HepG2 (cell line): ENCODE measurements around the gene PELI1. TPM values are rescaled to one million over a fixed set of nuclear protein-coding genes. Genes with fewer than 3 reads are reported as not detected.

Experiments used
- ATAC-seq: fragments of 200-7000 bp; cut with Tn5 transposase; 3 replicates; pipeline ENCODE4 v1.9.1; 2020; ENCODE audit warnings: mild to moderate bottlenecking, moderate library complexity
- BruUV-seq: library from RNA; stranded (reverse); fragments of 400-500 nt; replicated peaks from 2 replicates; lab custom pipeline; 2021; lab: Mats Ljungman, UMichigan
- CTCF ChIA-PET: fragments of 300-600 bp; formaldehyde crosslinking; extraction: SDS; loops from one replicate; lab custom pipeline; 2021; ENCODE audit warnings: low total read pairs, inconsistent platforms, low intra/inter-chr PET ratio; lab: Yijun Ruan, JAX
- POLR2A ChIA-PET: fragments of 350-600 bp; sonication (Branson Sonifier 250); formaldehyde crosslinking; loops from one replicate; lab custom pipeline; 2020; ENCODE audit warnings: antibody characterized with exemption, inconsistent platforms; lab: Yijun Ruan, JAX
- DNase-seq: peaks from one replicate; pipeline ENCODE4 v3.0.0-alpha.2; 2015; ENCODE audit warnings: low spot score
- FAIRE-seq: peaks from 3 replicates; lab custom pipeline; 2011; peaks lifted over from hg19 to GRCh38; lab: Jason Lieb, UNC
- H2AFZ ChIP-seq: one replicate; pipeline ENCODE4 v1.6.1; 2011; ENCODE audit warnings: low read length, inconsistent platforms
- H3K27ac ChIP-seq: fragments of 300-600 bp; 3 replicates; pipeline ENCODE4 v1.8.0; 2011; ENCODE audit warnings: mixed run types, mild to moderate bottlenecking, mixed read lengths, low read length, inconsistent platforms; ENCODE audit not compliant: insufficient read depth; ENCODE audit errors: extremely low read length
- H3K27me3 ChIP-seq, 2 experiments: fragments of 200-600 bp in 1 of 2; 2 replicates in 1 of 2; 3 replicates in 1 of 2; pipeline versions ENCODE4 v1.6.0 to v1.8.0; 2011; ENCODE audit warnings: low read length in 2 of 2, mild to moderate bottlenecking in 2 of 2, moderate library complexity in 2 of 2, inconsistent platforms in 1 of 2; ENCODE audit not compliant: insufficient read depth in 2 of 2, control insufficient read depth in 1 of 2
- H3K36me3 ChIP-seq, 2 experiments: fragments of 200-600 bp in 1 of 2; replicated peaks in 1 of 2; 2 replicates in 1 of 2; 3 replicates in 1 of 2; pipeline versions ENCODE4 v1.5.1 to v1.8.0; 2011; ENCODE audit warnings: low read length in 2 of 2, inconsistent platforms in 1 of 2; ENCODE audit not compliant: insufficient read depth in 2 of 2, control insufficient read depth in 1 of 2
- H3K4me1 ChIP-seq: 2 replicates; pipeline ENCODE4 v1.5.1; 2012; ENCODE audit warnings: low read length, inconsistent platforms; ENCODE audit not compliant: insufficient read depth
- H3K4me2 ChIP-seq: 2 replicates; pipeline ENCODE4 v1.6.0; 2011; ENCODE audit warnings: low read depth, low read length, inconsistent platforms
- H3K4me3 ChIP-seq, 3 experiments: fragments of 200-600 bp in 1 of 3; sonication (generic), shearing (Covaris generic) in 1 of 3; replicated peaks in 1 of 3; 2 replicates each; pipeline ENCODE4 v1.5.1; 2011 to 2016; ENCODE audit warnings: low read length in 3 of 3, inconsistent platforms in 2 of 3, low read depth in 2 of 3, mild to moderate bottlenecking in 2 of 3, control low read depth in 1 of 3, mixed read lengths in 1 of 3; ENCODE audit not compliant: insufficient read depth in 1 of 3
- H3K79me2 ChIP-seq: one replicate; pipeline ENCODE4 v1.6.1; 2011; ENCODE audit warnings: low read length, inconsistent platforms; ENCODE audit not compliant: insufficient read depth
- H3K9ac ChIP-seq: 2 replicates; pipeline ENCODE4 v1.6.0; 2011; ENCODE audit warnings: mild to moderate bottlenecking, low read depth, low read length, inconsistent platforms; ENCODE audit not compliant: insufficient read depth
- H3K9me3 ChIP-seq: 2 replicates; pipeline ENCODE4 v1.5.1; 2012; ENCODE audit warnings: mild to moderate bottlenecking, low read length
- H4K20me1 ChIP-seq: 2 replicates; pipeline ENCODE4 v1.6.0; 2011; ENCODE audit warnings: inconsistent platforms, mild to moderate bottlenecking, low read length, moderate library complexity; ENCODE audit not compliant: insufficient read depth
- ADNP ChIP-seq: sonication (generic); formaldehyde crosslinking; IDR thresholded peaks from 2 replicates; pipeline ENCODE4 v1.4.0; 2020; ENCODE audit warnings: missing genetic modification reagents
- ATF2 ChIP-seq: sonication (generic); formaldehyde crosslinking; IDR thresholded peaks from 2 replicates; pipeline ENCODE4 v1.4.0; 2020; ENCODE audit warnings: missing genetic modification reagents
- ATM ChIP-seq: fragments of 450-650 bp; IDR thresholded peaks from 2 replicates; pipeline ENCODE4 v1.7.1; 2017; ENCODE audit warnings: mild to moderate bottlenecking, borderline replicate concordance
- GATA4 ChIP-seq: sonication (generic); IDR thresholded peaks from 2 replicates; pipeline ENCODE4 v1.6.1; 2016; ENCODE audit warnings: antibody characterized with exemption, low read depth, borderline replicate concordance
- HNF4G ChIP-seq, 2 experiments: sonication (generic) in 1 of 2; formaldehyde crosslinking in 1 of 2; IDR thresholded peaks; 2 replicates each; pipeline versions ENCODE4 v1.4.0 to v1.6.1; 2011 to 2020; ENCODE audit warnings: borderline replicate concordance in 2 of 2, low read depth in 2 of 2, mild to moderate bottlenecking in 2 of 2, low read length in 1 of 2, missing genetic modification reagents in 1 of 2, moderate library complexity in 1 of 2
- HOXD1 ChIP-seq: sonication (generic); formaldehyde crosslinking; IDR thresholded peaks from 2 replicates; pipeline ENCODE4 v1.5.0; 2020; ENCODE audit warnings: missing genetic modification reagents
- KDM6A ChIP-seq: IDR thresholded peaks from 2 replicates; pipeline ENCODE4 v1.6.1; 2016; ENCODE audit warnings: low read depth
- MAFF ChIP-seq: IDR thresholded peaks from 2 replicates; pipeline ENCODE4 v1.6.1; 2011; ENCODE audit warnings: low read depth, low read length, improper control_type of control experiment
- NFYB ChIP-seq: sonication (generic); formaldehyde crosslinking; IDR thresholded peaks from 2 replicates; pipeline ENCODE4 v1.4.0; 2020; ENCODE audit warnings: missing genetic modification reagents
- TMF1 ChIP-seq: sonication (generic); formaldehyde crosslinking; IDR thresholded peaks from 2 replicates; pipeline ENCODE4 v1.8.1; 2022; ENCODE audit warnings: low read depth, missing genetic modification reagents
- ZMAT3 ChIP-seq: sonication (generic); formaldehyde crosslinking; conservative IDR thresholded peaks from 2 replicates; pipeline ENCODE4 v1.7.0; 2021; ENCODE audit warnings: missing genetic modification reagents
- ZNF12 ChIP-seq: sonication (generic); formaldehyde crosslinking; IDR thresholded peaks from 2 replicates; pipeline ENCODE4 v1.5.0; 2020; ENCODE audit warnings: missing genetic modification reagents
- ZNF232 ChIP-seq: sonication (generic); formaldehyde crosslinking; IDR thresholded peaks from 2 replicates; pipeline ENCODE4 v1.4.0; 2020; ENCODE audit warnings: missing genetic modification reagents, borderline replicate concordance
- ZNF253 ChIP-seq: sonication (generic); formaldehyde crosslinking; IDR thresholded peaks from 2 replicates; pipeline ENCODE4 v1.8.0; 2022; ENCODE audit warnings: mild to moderate bottlenecking, missing genetic modification reagents, borderline replicate concordance
- ZNF546 ChIP-seq: sonication (generic); formaldehyde crosslinking; conservative IDR thresholded peaks from 2 replicates; pipeline ENCODE4 v1.8.1; 2023; ENCODE audit warnings: mild to moderate bottlenecking, missing genetic modification reagents
- ZNF629 ChIP-seq: sonication (generic); formaldehyde crosslinking; conservative IDR thresholded peaks from 2 replicates; pipeline ENCODE4 v1.5.0; 2020; ENCODE audit warnings: missing genetic modification reagents
- ZSCAN22 ChIP-seq: sonication (generic); formaldehyde crosslinking; IDR thresholded peaks from 2 replicates; pipeline ENCODE4 v1.4.0; 2020; ENCODE audit warnings: mild to moderate bottlenecking, missing genetic modification reagents
- WGBS: methylation state at CpG from one replicate; pipeline ENCODE4 v1.1.6; 2017; ENCODE audit warnings: low lambda C conversion rate; 5-methylcytosine and 5-hydroxymethylcytosine counted together
- in situ Hi-C: cut with HindIII; loops from 2 replicates; pipeline ENCODE4 v1.10.0; 2017; ENCODE audit warnings: low pct_unique_long_range_greater_than_20kb; ENCODE audit not compliant: extremely low pct_ligation_motif_present
- intact Hi-C: fragments of 100-400 bp; cut with micrococcal nuclease; formaldehyde crosslinking; loops from one replicate; pipeline ENCODE4 v1.10.0; 2022; ENCODE audit not compliant: unreplicated experiment
- polyA plus RNA-seq, 8 experiments: library from polyadenylated mRNA; depleted of rRNA in 3 of 8; stranded (reverse) in 7 of 8; unstranded in 1 of 8; fragments of >200 nt; fragmentation: Illumina TruSeq in 4 of 8; extraction: Trizol in 4 of 8; gene quantifications; 2 replicates each; pipeline versions ENCODE4 v1.2.1 to v1.2.3, GENCODE V29; 2011 to 2016; ENCODE audit warnings: low read depth in 4 of 8, missing spikeins in 1 of 8, mixed read lengths in 1 of 8; ENCODE audit not compliant: insufficient read depth in 1 of 8
- total RNA-seq, 5 experiments: library from RNA; depleted of rRNA; stranded (reverse); fragments of >200 nt; fragmentation: Illumina TruSeq; extraction: Trizol; gene quantifications; 2 replicates each; pipeline ENCODE4 v1.2.3, GENCODE V29; 2016; ENCODE audit warnings: low read depth in 1 of 5

PELI1 gene
- total and polyA plus RNA-seq, 2 of the 13 experiments (the other 11 are each of a cell fraction or from before 2014, with no cell fraction given), result 12.5 to 16.2 TPM

- Histone ChIP-seq H2AFZ (no peak overlapping the region), H3K4me1 (no peaks in the 10 kb centered on the region), H3K27me3 (no peaks in the 10 kb centered on the region; a peak in 2 of 5 replicates), H3K9ac (no peak overlapping the region), H3K9me3 (no peaks in the 10 kb centered on the region), H3K4me2 (no peak overlapping the region), H3K79me2 (no peaks in the 10 kb centered on the region), H3K4me3 (no peak overlapping the region), H3K36me3 (no peaks in the 10 kb centered on the region)
- no TSS peak for BruUV-seq
- 18% methylated on average over 5 of the region's 5 CpGs for WGBS
- intact Hi-C loops, result no loop called here
- no peak for ATAC-seq
- in situ Hi-C loops, result no loop called here
- no peak for DNase-seq
- CTCF ChIA-PET, result no interaction called here
- POLR2A ChIA-PET, result no interaction called here
- FAIRE-seq, result no peak
- TF ChIP-seq ZMAT3 (CRISPR knock-in tag) (no peak), ZNF12 (CRISPR knock-in tag) (no peak), ATF2 (CRISPR knock-in tag) (no peak), NFYB (CRISPR knock-in tag) (no peak), GATA4 (no peak), ZNF253 (CRISPR knock-in tag) (no peak), HOXD1 (CRISPR knock-in tag) (no peak), HNF4G (IDR thresholded peaks at IDR 0.05; ENCODE audit: borderline replicate concordance, low read depth, low read length) (no peak), HNF4G (CRISPR knock-in tag; IDR thresholded peaks at IDR 0.05; ENCODE audit: borderline replicate concordance, low read depth) (no peak), ZNF546 (CRISPR knock-in tag) (no peak), ZNF629 (CRISPR knock-in tag) (no peak), ZNF232 (CRISPR knock-in tag) (no peak), KDM6A (CRISPR knock-in tag) (no peak), MAFF (no peak), ADNP (CRISPR knock-in tag) (no peak), ZSCAN22 (CRISPR knock-in tag) (no peak), TMF1 (CRISPR knock-in tag) (no peak), ATM (no peak)
- TF ChIP-seq, all 625 proteins: peak for 0
- Histone ChIP-seq H3K27ac (no peak overlapping the region), H4K20me1 (no peaks in the 10 kb centered on the region)
Measured at GRCh38 chr2:64173156-64174135, 29.2 kb upstream of the PELI1 start.
